NCI-H2107 treated with DMSO at 0.1 percent for 48 hours (cell line): Measurements from ENCODE around the gene MAST4.

Experiments
- DNase-seq: peaks from one replicate; lab custom pipeline; 2025; ENCODE audit not compliant: unreplicated experiment; lab: John Stamatoyannopoulos, UW

MAST4 gene

DNA sequence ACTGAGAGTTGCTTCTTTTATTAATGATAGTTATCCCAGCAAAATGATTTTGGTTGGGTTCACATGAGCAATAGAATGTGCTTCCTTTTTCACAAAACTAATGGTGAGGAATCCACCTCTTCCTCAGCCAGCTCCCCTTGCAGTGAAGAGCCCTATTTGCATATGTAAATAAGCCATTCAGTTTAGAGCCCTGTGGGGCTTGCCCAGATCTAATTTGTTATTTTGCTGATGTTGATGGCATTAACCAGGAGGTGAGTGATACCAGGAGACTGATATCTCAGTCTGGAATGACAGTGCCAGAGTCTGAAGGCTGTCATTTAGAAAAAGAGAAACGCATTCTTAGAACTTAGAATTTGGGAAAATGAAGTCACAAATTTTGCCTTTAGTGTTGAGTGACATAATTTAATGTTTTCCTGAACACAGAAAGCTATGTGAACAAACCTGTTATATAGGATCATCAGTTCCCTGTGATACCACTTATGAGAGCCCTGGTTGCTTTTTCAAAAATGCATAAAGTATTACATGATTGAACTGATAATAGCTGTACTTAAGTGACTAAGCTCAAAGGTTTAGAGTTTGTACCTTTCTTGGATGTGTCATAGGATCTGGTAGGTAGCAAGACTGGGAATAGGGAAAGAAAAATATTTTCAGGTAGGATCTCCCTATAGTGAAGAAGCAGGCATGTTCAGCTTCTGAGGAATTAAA is 271.6 kb downstream of the MAST4 start:
- DNase-seq = no peak

DNA sequence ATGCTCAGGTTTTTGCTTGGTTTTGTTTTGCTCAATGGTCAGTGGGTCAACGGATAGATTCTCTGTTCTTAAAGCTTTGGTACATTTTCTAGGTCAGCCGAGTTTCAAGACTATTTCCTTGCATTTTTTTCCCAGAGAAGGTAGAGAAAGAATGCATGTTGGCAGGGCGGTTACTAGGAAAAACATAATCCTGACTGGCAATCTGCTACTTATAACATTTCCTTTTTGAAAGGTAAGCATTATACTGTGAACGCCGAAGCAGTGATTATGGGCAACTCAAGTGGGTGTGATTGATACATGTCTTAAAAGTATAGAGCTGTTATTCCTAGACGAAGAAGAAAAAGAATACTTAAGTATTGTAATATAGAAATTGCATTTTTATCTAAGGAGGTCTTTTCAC is 273.2 kb downstream of the MAST4 start:
- no peak for DNase-seq

DNA sequence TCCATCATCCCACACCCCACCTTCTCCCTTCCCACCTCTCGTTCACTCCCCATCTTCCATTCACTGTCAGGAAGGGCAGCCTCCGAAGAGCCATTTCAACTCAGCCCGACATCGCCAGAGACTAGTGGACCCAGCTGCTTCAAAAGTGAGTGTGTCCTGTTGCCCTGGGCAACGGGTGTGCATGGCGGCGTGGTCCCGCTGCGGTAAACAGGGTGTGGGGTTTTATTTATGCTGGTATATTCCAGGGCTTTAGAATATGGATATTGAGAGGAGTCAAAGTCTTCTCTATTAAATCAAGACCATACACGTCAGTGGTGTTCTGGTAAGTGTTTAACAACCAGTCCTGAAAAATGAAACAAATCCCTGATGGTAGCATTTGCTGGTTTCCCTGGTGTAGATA is 274.5 kb downstream of the MAST4 start:
- DNase-seq = no peak

DNA sequence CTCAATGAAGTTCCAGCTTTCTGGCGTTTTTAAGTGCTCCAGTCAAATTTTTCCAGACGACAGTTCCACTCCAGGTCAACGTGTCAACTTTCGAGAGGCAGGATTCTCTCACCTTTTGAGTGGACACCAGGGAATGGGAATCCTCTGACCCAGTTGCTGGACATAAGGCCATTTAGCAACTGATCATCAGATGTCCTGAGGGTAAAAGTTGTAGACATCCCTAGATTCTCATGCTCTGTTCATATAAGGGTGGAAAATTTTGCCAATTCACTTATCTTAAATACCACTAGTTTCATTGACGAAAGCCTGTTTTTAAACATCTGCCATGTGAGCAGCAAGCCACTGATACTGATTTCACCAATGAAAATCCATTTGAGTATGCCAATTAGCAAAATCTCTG is 275.5 kb downstream of the MAST4 start:
- no peak for DNase-seq

DNA sequence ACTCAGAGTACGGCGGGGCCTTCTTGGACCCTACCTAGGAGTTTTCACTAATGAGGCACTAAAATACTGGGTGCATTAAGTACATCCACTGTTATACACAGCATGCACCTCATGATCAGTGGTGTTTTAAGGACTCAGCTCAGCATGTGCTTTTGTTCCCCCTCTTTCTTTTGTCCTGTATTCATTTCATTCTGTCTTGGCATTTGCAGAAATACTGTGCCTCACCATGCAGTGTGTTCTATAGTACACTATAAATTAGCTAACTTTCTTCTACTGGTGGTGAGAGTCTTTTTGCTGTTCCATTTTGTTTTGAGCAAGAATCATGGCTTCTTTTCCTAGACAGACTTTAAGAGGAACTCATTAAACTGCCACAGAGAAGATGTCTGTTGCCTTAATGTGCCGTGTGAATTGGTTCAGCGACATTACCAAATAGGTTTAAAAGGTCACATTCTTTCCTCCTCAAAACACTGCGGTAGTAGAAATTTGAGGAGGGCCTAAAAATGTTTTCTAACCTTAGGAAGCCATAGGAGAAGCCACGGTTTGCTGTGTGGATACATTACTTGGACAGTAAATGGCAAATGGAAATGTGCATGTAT is 276.6 kb downstream of the MAST4 start:
- DNase-seq = no peak

DNA sequence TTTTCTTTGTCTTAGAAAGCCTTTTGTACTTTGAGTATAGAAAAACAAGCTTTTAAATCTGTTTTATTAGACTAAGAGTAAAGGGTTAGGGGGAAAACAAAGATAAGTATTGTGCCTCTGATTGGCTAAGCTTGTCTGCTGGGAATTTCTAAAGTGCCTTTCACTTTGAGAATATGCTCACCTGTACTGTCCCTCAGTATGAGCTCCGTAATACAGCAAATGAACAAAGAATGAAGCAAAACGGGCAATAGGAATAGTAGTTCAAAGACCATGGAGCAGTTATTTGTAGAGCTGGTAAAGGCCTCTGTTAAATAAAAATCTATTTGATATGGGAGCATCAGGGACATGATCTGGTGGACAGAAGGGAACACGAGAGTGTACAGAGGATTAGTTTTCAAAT is 277.8 kb downstream of the MAST4 start:
- no peak for DNase-seq

DNA sequence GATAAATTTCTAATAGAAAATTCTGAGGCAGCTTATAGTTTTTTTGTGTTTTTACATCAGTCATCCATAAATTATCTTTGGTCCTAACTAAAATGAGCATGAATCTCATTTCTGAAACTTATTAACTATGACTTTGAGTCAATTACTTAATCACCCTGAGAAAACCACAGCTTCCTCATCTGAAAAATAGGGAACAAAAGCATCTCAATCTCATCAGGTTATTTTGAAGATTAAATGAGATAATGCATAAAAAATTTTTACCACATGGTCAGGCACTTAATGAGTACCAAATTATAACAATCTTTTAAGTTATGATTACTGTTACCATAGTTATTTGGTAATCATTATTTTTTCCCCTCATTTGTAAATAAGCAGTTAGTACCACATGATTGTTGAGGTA is 279.1 kb downstream of the MAST4 start:
- no peak for DNase-seq

DNA sequence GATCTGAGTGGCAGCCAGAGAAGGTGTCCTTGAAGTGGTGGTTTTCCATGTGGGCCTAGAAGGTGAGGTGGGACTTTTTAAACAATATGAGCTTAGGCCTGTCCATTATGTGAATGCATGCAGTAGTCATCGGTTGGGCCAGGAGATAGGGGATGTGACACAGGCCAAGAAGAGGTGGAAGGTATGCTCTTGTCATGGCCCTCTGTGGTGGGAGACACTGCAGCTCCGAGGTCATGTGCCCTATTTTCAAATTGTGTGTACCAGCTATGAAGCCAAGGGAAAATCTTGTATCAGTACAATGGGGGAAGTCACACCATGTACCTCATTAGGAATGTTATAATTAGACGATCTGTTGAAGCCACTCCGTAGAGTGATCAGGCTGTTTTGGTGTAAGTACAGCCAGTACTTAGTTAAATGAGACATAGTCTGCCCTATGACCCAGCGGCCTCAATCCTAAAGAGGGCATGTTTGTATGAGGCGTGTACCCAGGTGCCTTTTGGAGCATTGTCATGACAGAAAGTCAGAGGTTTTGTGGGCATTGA is 280.1 kb downstream of the MAST4 start:
- no peak for DNase-seq

DNA sequence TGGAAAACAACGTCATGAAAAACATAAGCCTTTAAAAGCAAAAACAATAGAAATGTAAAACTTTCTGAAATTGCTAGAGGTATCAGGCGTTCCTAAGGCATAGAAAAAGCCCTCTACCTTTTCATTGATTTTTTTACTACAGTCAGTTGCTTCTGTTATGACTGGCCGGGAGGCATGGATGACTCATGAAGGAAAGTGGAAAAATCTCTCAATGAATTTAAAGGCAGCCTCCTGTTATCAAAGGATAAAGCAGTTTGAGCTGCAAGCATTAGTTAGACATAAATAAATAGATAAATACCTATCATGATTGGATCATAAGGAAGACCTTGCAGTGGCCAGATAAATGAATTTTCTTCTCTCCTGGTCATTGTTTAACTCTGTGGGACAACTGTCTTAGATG is 281.6 kb downstream of the MAST4 start:
- DNase-seq = no peak

DNA sequence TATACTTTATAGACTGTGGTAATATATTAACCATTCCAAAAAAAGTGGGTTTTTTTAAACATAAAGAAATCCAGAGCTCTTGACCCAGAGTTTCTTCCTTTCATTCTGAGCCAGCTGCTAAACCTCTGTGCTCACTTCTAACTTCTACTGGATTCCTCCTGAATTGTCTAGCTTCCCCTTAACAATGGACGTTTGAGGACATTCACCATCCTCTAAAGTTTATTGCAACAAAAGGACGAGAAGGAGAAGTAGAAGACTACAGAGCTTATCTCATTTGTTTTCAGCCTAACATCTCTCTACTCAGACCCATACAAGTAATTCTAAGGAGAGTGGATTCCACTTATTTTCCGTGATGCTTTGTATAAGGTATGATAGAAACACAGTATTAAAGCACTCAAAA is 284.2 kb downstream of the MAST4 start:
- no peak for DNase-seq

DNA sequence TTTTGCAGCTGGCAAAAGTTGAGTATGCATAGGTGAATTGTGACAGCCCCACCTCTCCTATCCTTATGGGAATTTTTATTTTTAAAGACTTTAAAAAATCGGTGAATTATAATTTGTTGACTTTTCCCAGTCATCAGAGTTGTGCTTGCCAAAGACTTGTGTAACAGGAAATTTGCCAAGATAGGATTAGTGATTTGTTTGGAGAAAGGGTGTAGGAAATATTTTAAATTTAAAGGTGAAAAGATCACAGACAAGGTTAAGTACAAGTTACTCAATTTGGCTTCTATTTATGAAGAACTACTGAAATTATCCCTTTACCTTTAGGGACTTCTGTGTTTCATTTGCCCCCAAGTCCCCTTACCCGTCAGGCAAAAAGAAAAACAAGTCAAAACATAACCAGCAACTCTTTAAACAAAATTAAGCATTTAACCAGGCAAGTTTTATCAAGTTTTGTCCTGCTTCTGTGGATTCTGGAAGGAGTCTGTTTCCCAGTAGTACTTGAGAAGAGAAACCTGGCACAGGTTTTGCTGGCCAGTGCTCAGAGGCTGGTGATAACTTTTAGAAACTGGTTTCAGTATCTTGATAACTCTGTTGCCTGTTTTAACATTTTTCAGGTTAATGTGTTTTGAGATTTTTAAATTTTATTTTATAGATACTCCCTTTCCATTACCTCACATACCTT is 285.4 kb downstream of the MAST4 start:
- DNase-seq = no peak

DNA sequence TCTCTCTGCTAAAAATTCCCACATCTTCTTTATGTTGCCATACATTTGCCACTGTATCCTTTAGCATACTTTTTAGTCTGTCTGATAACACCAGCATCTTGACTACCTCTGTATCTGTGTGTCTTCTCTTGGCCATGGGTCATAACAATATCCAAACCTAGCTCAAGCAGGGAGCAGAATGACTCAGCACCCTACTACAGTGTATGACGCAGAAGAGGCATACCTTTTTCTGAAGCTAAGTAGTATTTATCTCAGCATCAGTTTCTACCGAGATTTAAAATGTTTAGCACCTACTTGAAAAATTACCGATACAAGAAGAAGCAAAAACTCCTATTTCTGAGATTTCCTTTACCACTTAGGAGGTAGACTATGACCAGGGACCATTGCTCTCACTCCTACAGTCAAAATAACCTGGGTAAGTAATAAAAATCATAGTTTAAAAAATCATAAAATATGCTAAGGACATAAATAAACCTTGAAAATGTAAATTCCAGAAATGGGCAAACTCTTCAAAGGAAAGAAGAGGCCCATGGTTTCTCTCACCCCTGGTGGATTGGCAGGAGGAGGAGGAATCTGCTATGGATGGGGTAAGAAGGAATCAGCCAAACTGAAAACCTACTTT is 286.5 kb downstream of the MAST4 start:
- no peak for DNase-seq

DNA sequence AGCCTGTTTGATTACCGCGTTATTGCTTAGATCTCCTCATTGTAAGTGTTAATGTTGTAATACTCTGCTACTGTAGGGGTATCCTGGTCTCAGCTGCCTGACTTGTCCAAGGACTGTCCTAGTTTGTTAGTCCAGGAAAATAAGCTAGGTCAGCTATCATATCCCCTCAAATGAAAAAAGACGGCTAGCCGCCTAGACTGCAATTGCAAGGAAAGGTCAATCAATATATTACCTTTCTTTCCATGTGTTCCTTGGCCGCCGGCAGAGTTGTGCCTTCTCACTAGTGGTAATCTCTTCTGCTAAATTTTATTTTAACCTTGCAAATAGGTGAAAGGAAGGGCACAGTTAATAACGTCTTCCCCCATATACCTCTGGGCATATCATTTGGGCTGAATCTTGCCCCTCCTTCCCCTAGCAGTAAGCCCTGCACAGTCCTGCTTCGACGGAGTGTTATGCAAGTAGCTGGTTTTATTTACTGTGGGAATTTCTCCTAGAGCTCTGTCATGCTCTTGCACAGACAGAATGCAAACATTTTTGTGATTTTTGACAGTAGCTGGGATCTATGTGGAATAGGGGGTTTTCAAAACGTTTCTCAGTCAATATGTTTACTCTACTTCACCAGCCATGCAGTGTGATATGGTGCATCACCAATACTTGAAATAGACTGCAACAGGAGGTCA is 288.5 kb downstream of the MAST4 start:
- DNase-seq = no peak

DNA sequence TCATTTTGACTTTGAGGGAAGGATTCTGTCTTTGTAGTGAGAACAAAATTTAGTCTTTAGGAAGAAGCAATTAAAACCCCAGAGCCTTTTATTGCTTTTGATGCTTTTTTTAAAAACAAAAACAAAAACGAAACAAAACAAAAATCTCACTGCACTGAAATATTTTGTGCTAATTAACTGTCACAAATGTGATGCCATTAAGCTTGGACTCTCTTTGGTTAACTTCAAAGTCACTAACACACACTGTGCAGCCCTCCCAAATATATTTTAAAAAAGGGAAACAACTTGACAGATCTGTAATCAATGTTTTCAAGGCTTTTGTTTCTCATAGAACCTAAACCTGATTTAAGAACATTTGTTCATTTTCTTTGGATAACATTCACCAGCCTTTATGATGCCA is 290.7 kb downstream of the MAST4 start:
- no peak for DNase-seq

DNA sequence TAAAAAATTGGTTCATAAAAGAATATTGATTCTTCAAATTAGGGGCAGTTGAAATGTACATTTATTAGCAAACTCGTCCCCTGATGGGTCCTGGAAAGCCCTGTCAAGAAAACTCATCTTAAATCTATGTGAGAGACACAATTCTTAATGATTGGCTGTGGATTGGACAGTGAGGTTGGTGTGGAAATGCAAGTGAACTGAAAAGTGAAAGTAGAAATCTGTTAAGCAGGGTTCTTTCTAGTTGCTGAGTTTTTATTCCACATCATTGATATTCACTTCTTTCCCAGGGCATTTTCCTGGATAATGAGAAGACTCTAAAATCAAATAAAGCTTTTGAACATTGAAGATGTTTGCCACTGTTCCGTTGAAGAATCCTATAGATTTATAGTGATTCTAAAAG is 292.4 kb downstream of the MAST4 start:
- DNase-seq = no peak

DNA sequence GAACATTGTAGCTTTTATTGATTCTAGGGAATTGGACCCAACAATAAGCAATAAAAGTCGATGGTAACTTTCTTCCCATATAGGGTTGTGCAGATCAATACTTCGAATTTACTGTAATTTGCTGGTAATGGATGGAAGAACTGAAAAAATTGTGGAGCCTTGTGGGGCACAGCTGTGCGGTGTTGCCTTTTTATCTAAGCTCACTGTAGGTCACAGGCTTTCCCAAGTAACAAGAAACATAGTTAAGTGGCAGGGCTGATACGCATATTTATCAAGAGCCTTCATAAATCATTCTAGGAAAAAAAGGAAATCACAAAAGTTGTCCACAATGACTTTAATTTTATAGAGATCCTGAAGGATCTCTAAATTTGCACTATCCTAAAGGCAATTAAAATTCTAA is 292.9 kb downstream of the MAST4 start:
- DNase-seq = no peak

DNA sequence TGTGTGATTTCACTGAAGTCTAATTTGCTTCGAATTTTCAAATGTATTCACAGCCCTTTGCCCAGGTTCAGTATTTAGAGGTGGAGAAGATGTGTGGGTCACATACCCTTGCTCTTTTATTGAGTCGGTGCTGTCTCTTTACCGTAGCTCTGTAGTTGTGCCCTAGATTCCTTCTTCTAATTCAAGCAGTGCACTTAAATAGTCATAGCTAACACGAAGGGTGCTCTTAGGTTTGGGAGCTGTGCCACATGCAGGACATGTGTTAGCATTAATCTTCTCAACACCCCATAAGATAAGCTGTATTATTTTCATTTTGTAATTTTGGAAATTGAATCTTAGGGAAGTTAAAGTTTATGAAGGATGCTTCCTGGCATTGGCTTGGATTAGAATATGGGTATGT is 293.3 kb downstream of the MAST4 start:
- DNase-seq = no peak

DNA sequence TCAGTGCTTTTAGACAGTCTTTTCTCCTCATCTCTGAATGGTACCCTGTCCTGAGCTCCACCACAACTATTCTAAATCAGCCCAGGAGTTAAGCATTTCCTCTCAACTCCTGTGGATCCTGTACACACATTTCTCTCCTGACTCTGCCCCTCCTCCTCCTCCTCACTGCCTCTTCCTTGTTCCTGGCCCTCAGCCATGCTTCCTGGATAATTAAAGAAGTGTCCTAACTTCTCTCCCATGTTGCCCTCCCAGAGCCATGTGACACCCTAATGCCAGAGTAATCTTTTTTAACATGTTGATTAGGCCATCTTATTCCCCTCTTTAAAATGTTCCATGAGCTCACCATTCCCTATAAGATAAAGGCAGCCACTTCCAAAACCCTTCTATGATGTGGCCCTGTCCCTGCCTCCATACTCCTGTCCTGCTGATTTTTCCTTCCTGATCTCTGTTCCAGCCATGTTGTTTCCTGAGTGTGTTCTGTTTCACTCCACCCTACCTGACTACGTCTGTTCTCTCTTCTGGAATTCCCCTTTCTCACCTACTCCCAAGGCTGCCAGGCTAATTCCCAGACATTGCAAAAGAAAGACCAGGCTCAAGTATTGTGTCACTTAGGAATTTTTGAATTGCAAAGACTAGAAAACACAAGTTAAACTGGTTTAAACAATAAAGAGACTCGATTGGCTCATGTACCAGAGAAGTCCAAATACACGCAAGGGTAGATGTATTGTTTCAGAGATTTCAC is 295.2 kb downstream of the MAST4 start:
- DNase-seq = no peak

DNA sequence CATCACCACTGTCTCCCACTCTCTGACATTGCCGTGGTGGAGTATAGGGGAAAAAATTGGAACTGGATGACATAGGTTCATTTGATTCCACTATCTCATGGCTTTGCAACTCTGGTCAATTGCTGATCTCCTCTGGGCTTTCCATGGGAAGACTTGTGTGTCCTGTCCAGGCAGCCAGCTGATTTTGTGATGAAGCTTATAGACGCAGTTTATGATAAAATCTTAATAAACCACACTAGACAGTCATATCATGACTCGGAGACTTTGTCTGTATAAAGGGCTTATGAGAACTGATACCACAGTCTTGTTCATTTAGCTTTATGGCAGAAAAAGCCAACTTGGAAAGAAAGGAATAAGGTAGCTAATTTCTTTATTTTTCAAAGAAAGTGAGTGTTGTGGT is 296.5 kb downstream of the MAST4 start:
- no peak for DNase-seq

DNA sequence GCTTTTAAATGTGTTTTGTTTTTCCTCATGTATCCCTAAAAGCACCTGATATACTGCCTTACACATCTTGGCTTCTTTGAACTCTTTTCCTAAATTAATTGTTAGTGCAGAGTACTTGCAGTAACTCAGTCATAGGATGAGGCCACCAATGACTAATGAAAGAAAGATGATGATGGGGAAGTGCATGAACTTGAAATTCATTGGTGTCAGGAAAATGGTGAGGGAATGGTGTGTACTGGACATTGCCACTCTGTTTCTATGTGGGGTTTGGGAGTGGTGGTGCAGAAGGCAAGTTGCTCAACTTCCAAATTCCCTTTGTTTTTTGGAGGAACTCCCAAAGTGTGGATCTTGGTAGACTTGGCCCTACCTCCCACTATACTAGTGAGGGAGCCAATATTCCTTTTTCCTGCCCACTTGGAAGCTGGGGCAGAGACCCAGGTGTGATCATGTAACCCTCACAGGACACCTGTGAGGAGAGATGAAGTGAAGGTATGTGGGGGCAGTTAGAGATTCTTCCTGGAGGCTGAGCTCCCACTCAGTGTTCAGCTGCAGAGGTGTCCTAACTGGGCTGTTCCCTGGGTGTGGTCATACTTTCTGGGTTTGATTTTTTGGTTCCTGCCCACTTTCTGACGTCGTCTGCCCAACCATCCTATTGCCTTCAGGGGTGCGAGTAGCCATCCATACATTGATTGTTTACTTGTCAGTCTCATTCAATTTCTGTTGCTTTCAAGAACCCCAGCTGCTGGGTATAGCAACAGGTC is 298.5 kb downstream of the MAST4 start:
- no peak for DNase-seq
